Spleen (tissue), 11 donors: Measurements from ENCODE around the gene DCAF15. TPM values are rescaled to one million over a fixed set of nuclear protein-coding genes. Genes with fewer than 3 reads are reported as not detected.
A peak's percentile ranks its signal among the peaks of the same experiment; 100 is the strongest.

Experiments used
- DNase-seq: peaks from one replicate; pipeline ENCODE4 v3.0.0-alpha.2; 2020
- H3K27ac ChIP-seq, 8 donors: fragments of 200-600 bp; sonication (generic) in 7 of 8; 1 replicate in 4 of 8; 2 replicates in 4 of 8; pipeline versions ENCODE4 v1.5.0 to v1.8.0; 2016 to 2021; ENCODE audit warnings: inconsistent platforms in 4 of 8, mild to moderate bottlenecking in 4 of 8, moderate library complexity in 1 of 8
- H3K27me3 ChIP-seq, 7 donors: fragments of 200-600 bp; sonication (generic) in 6 of 7; replicated peaks in 1 of 7; 1 replicate in 4 of 7; 2 replicates in 3 of 7; pipeline versions ENCODE4 v1.5.0 to v1.8.0; 2016 to 2021; ENCODE audit warnings: inconsistent platforms in 3 of 7, mild to moderate bottlenecking in 1 of 7
- H3K36me3 ChIP-seq, 6 donors: fragments of 200-600 bp; sonication (generic) in 5 of 6; 1 replicate in 4 of 6; 2 replicates in 2 of 6; pipeline versions ENCODE4 v1.5.0 to v1.8.0; 2016 to 2021; ENCODE audit warnings: inconsistent platforms in 2 of 6
- H3K4me1 ChIP-seq, 6 donors: fragments of 200-600 bp; sonication (generic) in 5 of 6; 1 replicate in 3 of 6; 2 replicates in 3 of 6; pipeline versions ENCODE4 v1.5.0 to v1.8.0; 2016 to 2021; ENCODE audit warnings: inconsistent platforms in 3 of 6
- H3K4me3 ChIP-seq, 8 donors: fragments of 200-600 bp; sonication (generic) in 7 of 8; 1 replicate in 4 of 8; 2 replicates in 4 of 8; pipeline versions ENCODE4 v1.5.0 to v1.8.0; 2016 to 2021; ENCODE audit warnings: inconsistent platforms in 4 of 8, mild to moderate bottlenecking in 4 of 8, moderate library complexity in 2 of 8
- H3K9me3 ChIP-seq, 8 donors: fragments of 200-600 bp; sonication (generic) in 7 of 8; 1 replicate in 4 of 8; 2 replicates in 4 of 8; pipeline versions ENCODE4 v1.5.0 to v1.8.0; 2016 to 2021; ENCODE audit warnings: inconsistent platforms in 4 of 8
- CTCF ChIP-seq, 11 experiments: fragments of 200-600 bp in 7 of 11; fragments of 450-650 bp in 4 of 11; sonication (generic) in 4 of 11; IDR thresholded peaks in 8 of 11; conservative IDR thresholded peaks in 3 of 11; 1 replicate in 7 of 11; 2 replicates in 4 of 11; pipeline versions ENCODE4 v1.4.0 to v1.8.0; 2016 to 2021; ENCODE audit warnings: antibody characterized with exemption in 11 of 11, inconsistent platforms in 4 of 11, mild to moderate bottlenecking in 1 of 11
- POLR2A ChIP-seq, 3 donors: fragments of 450-650 bp; IDR thresholded peaks; one replicate each; pipeline ENCODE4 v1.5.1; 2017; ENCODE audit warnings: antibody characterized with exemption in 3 of 3, mild to moderate bottlenecking in 1 of 3
- POLR2AphosphoS5 ChIP-seq, 3 donors: sonication (generic); formaldehyde crosslinking; IDR thresholded peaks; one replicate each; pipeline ENCODE4 v1.5.1; 2017; ENCODE audit warnings: antibody characterized with exemption in 3 of 3
- WGBS, 5 donors: extraction: QIAGEN DNeasy Blood & Tissue Kit in 3 of 5; methylation state at CpG; one replicate each; pipeline versions ENCODE4 v1.1.5 to v1.1.7; 2013 to 2018; 5-methylcytosine and 5-hydroxymethylcytosine counted together
- intact Hi-C: fragments of 100-400 bp; cut with DNase I; formaldehyde crosslinking; loops from one replicate; pipeline ENCODE4 v1.15.0; 2023; ENCODE audit warnings: low total_unique reads
- polyA plus RNA-seq, 3 donors: library from polyadenylated mRNA; stranded (reverse); fragments of 200-250 nt; gene quantifications; one replicate each; pipeline ENCODE4 v1.2.1, GENCODE V29; 2013
- total RNA-seq, 7 donors: library from RNA; depleted of rRNA in 3 of 7; stranded (reverse); fragments of >200 nt in 3 of 7; fragmentation: NEBNext Ultra II Directional in 4 of 7; extraction: Animal tissue kit (Norgen Biotek cat#: 25700) in 4 of 7; gene quantifications; one replicate each; pipeline versions ENCODE4 v1.1.0 to v1.2.1, GENCODE V29; 2016 to 2021
- donor health status: healthy with polysubstance abuse.
- donor health status: DM: no; HTN: no; CAD: no; lungs with moderate emphysema.
- donor health status: DM: no; HTN: no; CAD: no.
- donor health status: Bipolar disorder and iron deficiency.
- donor health status: healthy.
- donor health status: DM: no; HTN: no; CAD: no.
- donor health status: DM: yes; HTN: yes; CAD: no.

Gene DCAF15
- total and polyA plus RNA-seq, 10 donors, result 27.7 to 84.9 (median 46.2) TPM

DNA sequence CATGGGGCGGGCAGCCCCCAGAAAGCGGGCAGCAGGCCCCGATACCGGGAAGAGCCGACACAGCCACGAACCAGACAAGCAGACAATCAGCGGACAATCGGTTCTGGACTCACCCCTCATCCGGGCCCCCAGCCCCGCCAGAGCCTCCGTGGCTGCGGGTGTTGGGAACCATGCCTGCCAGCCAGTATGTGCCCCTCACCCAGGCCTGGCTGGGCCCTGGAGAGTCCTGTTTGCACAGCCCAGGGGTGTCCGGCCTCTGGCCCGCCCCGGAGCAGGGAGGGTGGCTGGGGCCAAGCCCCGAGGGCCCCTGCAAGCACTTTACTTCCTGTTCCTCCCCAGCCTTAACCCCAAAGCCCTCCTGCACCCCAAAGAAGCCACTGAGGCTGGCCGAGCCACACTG is 21.9 kb upstream of the DCAF15 start:
- peaks cover 0 to 57% (median 20%) of the 10 kb centered on the region in 6 donors for H3K36me3 ChIP-seq
- H3K4me1 ChIP-seq, result peaks cover 0 to 14% (median 3%) of the 10 kb centered on the region in 6 donors
- DNase-seq, result no peak
- H3K4me3 ChIP-seq, result no peak overlapping the region
- WGBS, 5 donors, result 87 to 92% (median 88%) methylated on average over 11 to 17 of the region's 17 CpGs
- H3K9me3 ChIP-seq, result no peaks in the 10 kb centered on the region
- no peak for TF ChIP-seq CTCF (IDR thresholded peaks at IDR 0.05 in 8 of 11, conservative IDR thresholded peaks at IDR 0.05 in 3 of 11)
- peak in 1 of 3 donors; percentile 30 for TF ChIP-seq POLR2AphosphoS5 (IDR thresholded peaks at IDR 0.05)
- TF ChIP-seq POLR2A (IDR thresholded peaks at IDR 0.05), result no peak
- no peak overlapping the region for H3K27ac ChIP-seq
- intact Hi-C loops, result no loop called here
- H3K27me3 ChIP-seq, result peaks cover 0 to 15% (median 0%) of the 10 kb centered on the region in 7 donors

DNA sequence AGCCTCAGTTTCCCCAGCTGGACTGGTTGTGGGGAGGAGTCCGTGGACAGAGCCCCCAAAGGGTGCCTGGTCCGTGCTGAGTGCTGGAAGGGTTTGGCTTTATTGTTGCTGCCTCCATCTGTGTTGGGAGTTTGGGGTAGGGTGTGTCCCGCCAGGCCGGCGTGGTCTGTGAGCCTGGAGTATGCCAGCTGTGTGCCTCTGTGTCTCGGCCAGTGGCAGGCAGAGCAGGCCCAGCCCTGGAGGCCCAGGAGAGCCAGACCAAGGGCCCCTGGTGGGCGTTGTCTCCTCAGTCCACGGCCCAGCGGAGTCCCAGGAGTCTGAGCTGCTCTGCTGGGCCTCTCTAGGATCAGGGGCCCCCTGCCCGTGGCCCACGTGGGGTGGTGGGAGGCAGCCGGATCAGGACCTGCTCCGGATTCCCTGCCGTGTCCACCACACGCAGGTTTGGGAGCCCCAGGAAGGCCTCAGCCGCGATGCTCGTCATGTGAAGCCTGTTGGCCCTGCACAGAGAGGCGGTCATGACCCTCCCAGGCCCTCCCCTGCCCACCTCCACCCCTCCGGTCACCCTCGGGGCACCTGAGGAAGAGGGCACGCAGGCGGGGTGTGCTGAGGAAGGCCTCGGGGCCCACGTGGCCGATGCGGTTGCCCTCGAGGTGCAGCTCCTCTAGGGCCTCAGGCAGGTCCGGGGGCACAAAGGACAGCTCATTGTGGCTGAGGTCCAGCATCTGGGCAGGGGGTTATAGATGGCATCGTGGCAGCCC is 20.7 kb upstream of the DCAF15 start:
- Histone ChIP-seq H3K27me3 (peaks cover 0 to 26% (median 0%) of the 10 kb centered on the region in 7 donors), H3K36me3 (peaks cover 0 to 49% (median 14%) of the 10 kb centered on the region in 6 donors), H3K9me3 (no peaks in the 10 kb centered on the region), H3K4me1 (peaks cover 0 to 8% (median under 1%) of the 10 kb centered on the region in 6 donors), H3K27ac (no peak overlapping the region), H3K4me3 (no peak overlapping the region)
- TF ChIP-seq CTCF (IDR thresholded peaks at IDR 0.05 in 8 of 11, conservative IDR thresholded peaks at IDR 0.05 in 3 of 11), result no peak
- TF ChIP-seq POLR2AphosphoS5 (IDR thresholded peaks at IDR 0.05), result peak in 2 of 3 donors; percentile 6 to 53
- WGBS, 5 donors, result 87 to 94% (median 88%) methylated on average over 15 to 30 of the region's 30 CpGs
- intact Hi-C loops, result no loop called here
- no peak for DNase-seq

DNA sequence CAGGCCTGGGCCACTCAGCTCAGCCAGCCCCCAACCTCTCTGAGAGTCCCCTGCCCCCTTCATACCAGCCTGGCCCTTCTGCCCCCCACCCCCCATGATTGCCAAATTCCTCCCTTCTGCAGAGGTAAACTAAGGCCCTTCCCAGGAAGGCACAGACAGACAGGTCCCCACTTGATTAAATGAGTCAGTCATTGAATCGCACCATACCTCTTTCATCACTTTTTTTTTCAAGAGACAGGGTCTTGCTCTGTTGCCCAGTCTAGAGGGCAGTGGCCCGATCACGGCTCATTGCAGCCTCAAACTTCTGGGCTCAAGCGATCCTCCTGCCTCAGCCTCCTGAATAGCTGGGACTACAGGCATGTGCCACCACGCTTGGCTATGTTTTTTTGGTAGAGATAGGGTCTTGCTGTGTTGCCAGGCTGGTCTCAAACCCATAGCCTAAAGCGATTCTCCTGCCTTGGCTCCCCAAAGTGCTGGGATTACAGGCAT is 20.1 kb upstream of the DCAF15 start:
- Histone ChIP-seq H3K9me3 (no peaks in the 10 kb centered on the region), H3K4me3 (no peak overlapping the region), H3K27me3 (peaks cover 0 to 27% (median 0%) of the 10 kb centered on the region in 7 donors), H3K4me1 (peaks cover 0 to 2% (median 0%) of the 10 kb centered on the region in 6 donors), H3K36me3 (peaks cover 0 to 43% (median 10%) of the 10 kb centered on the region in 6 donors), H3K27ac (no peak overlapping the region)
- DNase-seq, result no peak
- 87 to 100% (median 93%) methylated on average over 6 of the region's 6 CpGs for WGBS, 5 donors
- intact Hi-C loops, result no loop called here
- no peak for TF ChIP-seq POLR2AphosphoS5 (IDR thresholded peaks at IDR 0.05)
- TF ChIP-seq POLR2A (IDR thresholded peaks at IDR 0.05), result no peak
- no peak for TF ChIP-seq CTCF (IDR thresholded peaks at IDR 0.05 in 8 of 11, conservative IDR thresholded peaks at IDR 0.05 in 3 of 11)

GRCh38 chr19:13932911-13933393 is 19.4 kb upstream of the DCAF15 start:
- Histone ChIP-seq H3K4me3 (no peak overlapping the region), H3K9me3 (no peaks in the 10 kb centered on the region), H3K4me1 (peaks cover 0 to 6% (median 3%) of the 10 kb centered on the region in 6 donors), H3K36me3 (peaks cover 0 to 35% (median 9%) of the 10 kb centered on the region in 6 donors), H3K27me3 (peaks cover 0 to 34% (median 6%) of the 10 kb centered on the region in 7 donors), H3K27ac (no peak overlapping the region)
- intact Hi-C loops, result no loop called here
- WGBS, 5 donors, result 88 to 95% (median 93%) methylated on average over 3 to 42 of the region's 42 CpGs
- DNase-seq, result no peak
- TF ChIP-seq CTCF (IDR thresholded peaks at IDR 0.05 in 8 of 11, conservative IDR thresholded peaks at IDR 0.05 in 3 of 11) (no peak), POLR2AphosphoS5 (IDR thresholded peaks at IDR 0.05) (peak in 2 of 3 donors; percentile 11 to 58)
